Measurements from ENCODE around the gene COMMD3. TPM values are rescaled to one million over a fixed set of nuclear protein-coding genes. Genes with fewer than 3 reads are reported as not detected.

The COMMD3 gene
- total RNA-seq, 4 donors from 2014 or later: 34.5 to 113 (median 51.9) TPM

GRCh38 chr10:22342421-22342820, 26.2 kb downstream of the COMMD3 start:
- no peak overlapping the region for H3K4me3 ChIP-seq (ENCODE audit: low read depth, poor library complexity, severe bottlenecking)
- TF ChIP-seq POLR2A (IDR thresholded peaks at IDR 0.05) (no peak), CTCF (IDR thresholded peaks at IDR 0.05) (no peak)
- intact Hi-C loops (cut with DNase I; ENCODE audit: low total_unique reads): no loop called here
- WGBS, 2 donors: 51 to 52% methylated on average over 3 of the region's 3 CpGs
- no peak for DNase-seq (ENCODE audit: low spot score in 2 of 2)

- no peak overlapping the region for H3K4me3 ChIP-seq (ENCODE audit: low read depth, poor library complexity, severe bottlenecking)
- intact Hi-C loops (cut with DNase I; ENCODE audit: low total_unique reads): no loop called here
- TF ChIP-seq POLR2A (IDR thresholded peaks at IDR 0.05) (no peak), CTCF (IDR thresholded peaks at IDR 0.05) (no peak)
- 21 to 27% methylated on average over 3 of the region's 3 CpGs for WGBS, 2 donors
- no peak for DNase-seq (ENCODE audit: low spot score in 2 of 2)
Measured at GRCh38 chr10:22343731-22344130, 27.5 kb downstream of the COMMD3 start.

DNA sequence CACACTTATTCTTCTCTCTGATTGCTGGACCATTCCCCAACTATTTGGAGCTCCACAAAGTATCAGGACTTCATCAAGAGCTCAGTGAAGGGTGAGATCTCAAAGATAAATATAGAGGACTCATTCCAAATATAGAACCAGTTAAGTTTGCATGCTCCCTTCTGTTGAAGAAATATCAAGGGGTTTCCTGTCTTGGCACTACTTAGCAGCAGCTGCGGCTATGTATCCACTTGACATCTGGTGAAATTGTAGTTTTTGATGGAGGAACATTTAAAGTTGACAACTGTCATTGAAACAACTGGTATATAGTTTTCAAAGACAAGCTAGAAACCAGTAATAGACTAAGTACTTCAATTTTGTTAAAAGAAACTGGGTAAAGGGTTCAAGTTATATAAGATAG, 28.1 kb downstream of the COMMD3 start:
- DNase-seq (ENCODE audit: low spot score in 2 of 2): no peak
- H3K4me3 ChIP-seq (ENCODE audit: low read depth, poor library complexity, severe bottlenecking): no peak overlapping the region
- 21 to 43% methylated on average over 1 of the region's 1 CpG for WGBS, 2 donors
- TF ChIP-seq CTCF (IDR thresholded peaks at IDR 0.05) (no peak), POLR2A (IDR thresholded peaks at IDR 0.05) (no peak)
- intact Hi-C loops (cut with DNase I; ENCODE audit: low total_unique reads): no loop called here

DNA sequence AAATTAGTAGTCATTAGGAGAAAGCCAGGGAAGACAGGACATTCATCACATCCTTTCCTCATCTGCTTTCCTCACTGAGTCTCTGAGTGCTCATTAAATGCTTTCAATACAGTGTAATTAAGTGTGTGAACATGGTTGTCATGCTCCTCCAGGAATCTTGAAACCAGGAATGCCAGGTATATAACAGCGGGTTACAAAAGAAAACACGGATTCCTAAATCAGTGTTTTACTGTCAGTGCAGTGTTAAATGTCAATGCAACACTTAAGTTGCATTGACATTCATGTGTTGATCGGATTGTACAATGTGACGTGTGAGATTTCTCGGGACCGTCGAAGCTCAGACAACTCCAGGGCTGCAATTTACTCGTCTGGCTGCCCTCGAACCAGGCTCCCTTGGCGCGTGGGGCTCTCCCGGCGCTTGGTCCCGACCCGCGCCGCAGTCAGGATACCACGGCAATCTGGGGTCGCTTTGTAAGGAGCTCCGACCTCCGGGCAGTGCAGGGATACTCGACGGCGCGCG, 28.7 kb downstream of the COMMD3 start:
- no peak for DNase-seq (ENCODE audit: low spot score in 2 of 2)
- 15% methylated on average over 13 to 19 of the region's 26 CpGs for WGBS, 2 donors
- intact Hi-C loops (cut with DNase I; ENCODE audit: low total_unique reads): no loop called here
- no peak for TF ChIP-seq POLR2A (IDR thresholded peaks at IDR 0.05)
- no peak for TF ChIP-seq CTCF (IDR thresholded peaks at IDR 0.05)
- H3K4me3 ChIP-seq (ENCODE audit: low read depth, poor library complexity, severe bottlenecking): no peak overlapping the region

GRCh38 chr10:22345301-22346095, 29.3 kb downstream of the COMMD3 start, which contains the start of gene SPAG6:
SPAG6 (plus strand) TSS chr10:22345496; CDS start chr10:22345612, 116 bp downstream.
- H3K4me3 ChIP-seq (ENCODE audit: low read depth, poor library complexity, severe bottlenecking): no peak within 1 kb of the TSS
- DNase-seq (ENCODE audit: low spot score in 2 of 2): peak in 1 of 2 donors; percentile 89
- 7 to 12% methylated on average over 41 to 42 of the region's 83 CpGs for WGBS, 2 donors
- TF ChIP-seq CTCF (IDR thresholded peaks at IDR 0.05): no peak
- no peak for TF ChIP-seq POLR2A (IDR thresholded peaks at IDR 0.05)
- intact Hi-C loops (cut with DNase I; ENCODE audit: low total_unique reads): no loop called here
